Astrocyte (in vitro differentiated cells and primary cell): ENCODE data around the gene STAC2. TPM values are rescaled to one million over a fixed set of nuclear protein-coding genes. Genes with fewer than 3 reads are reported as not detected.

Experiments
- DNase-seq: peaks from one replicate; pipeline ENCODE4 v3.0.0-alpha.2; 2010; ENCODE audit warnings: low read depth
- FAIRE-seq: peaks from 2 replicates; lab custom pipeline; 2011; peaks lifted over from hg19 to GRCh38; lab: Jason Lieb, UNC
- H2AFZ ChIP-seq: 2 replicates; pipeline ENCODE4 v1.6.0; 2012; ENCODE audit warnings: low read depth, low read length, inconsistent platforms
- H3K27ac ChIP-seq: 2 replicates; pipeline ENCODE4 v1.5.1; 2011; ENCODE audit warnings: low read depth, low read length, inconsistent platforms
- H3K27me3 ChIP-seq: 2 replicates; pipeline ENCODE4 v1.6.0; 2011; ENCODE audit warnings: low read length, inconsistent platforms; ENCODE audit not compliant: insufficient read depth
- H3K36me3 ChIP-seq: 2 replicates; pipeline ENCODE4 v1.5.1; 2011; ENCODE audit warnings: low read length, inconsistent platforms; ENCODE audit not compliant: insufficient read depth
- H3K4me1 ChIP-seq: 2 replicates; pipeline ENCODE4 v1.5.1; 2011; ENCODE audit warnings: low read length, inconsistent platforms; ENCODE audit not compliant: insufficient read depth
- H3K4me2 ChIP-seq: 2 replicates; pipeline ENCODE4 v1.6.0; 2012; ENCODE audit warnings: low read length, inconsistent platforms
- H3K4me3 ChIP-seq: 2 replicates; pipeline ENCODE4 v1.5.1; 2011; ENCODE audit warnings: low read depth, mild to moderate bottlenecking, low read length, inconsistent platforms; ENCODE audit not compliant: insufficient read depth
- H3K79me2 ChIP-seq: 2 replicates; pipeline ENCODE4 v1.6.0; 2012; ENCODE audit warnings: mild to moderate bottlenecking, low read length, inconsistent platforms; ENCODE audit not compliant: insufficient read depth
- H3K9ac ChIP-seq: 2 replicates; pipeline ENCODE4 v1.6.0; 2012; ENCODE audit warnings: mild to moderate bottlenecking, low read length, inconsistent platforms
- H3K9me3 ChIP-seq: 2 replicates; pipeline ENCODE4 v1.5.1; 2012; ENCODE audit warnings: low read depth, mild to moderate bottlenecking, low read length, inconsistent platforms; ENCODE audit not compliant: insufficient read depth
- H4K20me1 ChIP-seq: 2 replicates; pipeline ENCODE4 v1.6.0; 2012; ENCODE audit warnings: low read length, inconsistent platforms; ENCODE audit not compliant: insufficient read depth
- H3K27ac Mint-ChIP-seq: one replicate; pipeline ENCODE4 v1.8.0; 2021; ENCODE audit warnings: mild to moderate bottlenecking, mixed read lengths; ENCODE audit not compliant: unreplicated experiment
- H3K27me3 Mint-ChIP-seq: one replicate; pipeline ENCODE4 v1.8.0; 2021; ENCODE audit warnings: low read depth, mixed read lengths; ENCODE audit not compliant: unreplicated experiment
- H3K36me3 Mint-ChIP-seq: one replicate; pipeline ENCODE4 v1.8.0; 2021; ENCODE audit warnings: low read depth, mixed read lengths; ENCODE audit not compliant: unreplicated experiment
- H3K4me1 Mint-ChIP-seq: one replicate; pipeline ENCODE4 v1.8.0; 2021; ENCODE audit warnings: low read depth, mixed read lengths; ENCODE audit not compliant: unreplicated experiment
- H3K4me3 Mint-ChIP-seq: one replicate; pipeline ENCODE4 v1.8.0; 2021; ENCODE audit warnings: mild to moderate bottlenecking, moderate library complexity, mixed read lengths; ENCODE audit not compliant: unreplicated experiment
- H3K9me3 Mint-ChIP-seq: one replicate; pipeline ENCODE4 v1.8.0; 2021; ENCODE audit warnings: mild to moderate bottlenecking, mixed read lengths; ENCODE audit not compliant: unreplicated experiment
- CTCF ChIP-seq: IDR thresholded peaks from 2 replicates; pipeline ENCODE4 v1.5.1; 2011; ENCODE audit warnings: low read depth, mild to moderate bottlenecking, inconsistent platforms, low read length, moderate library complexity; ENCODE audit not compliant: insufficient read depth
- EZH2 ChIP-seq: IDR thresholded peaks from 2 replicates; pipeline ENCODE4 v1.6.1; 2012; ENCODE audit warnings: mild to moderate bottlenecking, low read length, inconsistent platforms; ENCODE audit not compliant: insufficient read depth
- total RNA-seq: library from RNA; stranded (reverse); gene quantifications from 2 replicates; pipeline ENCODE4 v1.2.1, GENCODE V29; 2021

STAC2 gene
- total RNA-seq, 1 donor from 2014 or later = not detected

- DNase-seq (no peak), FAIRE-seq (no peak)
- TF ChIP-seq CTCF (no peak), EZH2 (no peak)
- H3K27ac ChIP-seq = no peak overlapping the region
- H4K20me1 ChIP-seq = no peaks in the 10 kb centered on the region
- H3K36me3 ChIP-seq = no peaks in the 10 kb centered on the region
- H2AFZ ChIP-seq = no peak overlapping the region
- Mint-ChIP-seq H3K27me3 (peaks cover 32% of the 10 kb centered on the region), H3K9me3 (no peaks in the 10 kb centered on the region), H3K4me1 (peaks cover 14% of the 10 kb centered on the region), H3K27ac (no peak overlapping the region), H3K36me3 (no peaks in the 10 kb centered on the region), H3K4me3 (no peak overlapping the region)
- no peak overlapping the region for H3K4me2 ChIP-seq
- no peak overlapping the region for H3K9ac ChIP-seq
- H3K4me3 ChIP-seq = no peak overlapping the region
- H3K4me1 ChIP-seq = peaks cover 18% of the 10 kb centered on the region
- peaks cover 24% of the 10 kb centered on the region for H3K27me3 ChIP-seq
- H3K9me3 ChIP-seq = no peaks in the 10 kb centered on the region
- no peaks in the 10 kb centered on the region for H3K79me2 ChIP-seq
Measured at GRCh38 chr17:39227364-39227919, 1.7 kb upstream of the STAC2 start.

GRCh38 chr17:39225959-39226683 is 376 bp upstream of the STAC2 start:
- H3K36me3 ChIP-seq = no peaks in the 10 kb centered on the region
- Mint-ChIP-seq H3K9me3 (no peaks in the 10 kb centered on the region), H3K36me3 (no peaks in the 10 kb centered on the region), H3K27ac (no peak overlapping the region), H3K27me3 (peaks cover 30% of the 10 kb centered on the region), H3K4me1 (peaks cover 11% of the 10 kb centered on the region), H3K4me3 (peak overlapping the region; percentile 77)
- DNase-seq = no peak
- TF ChIP-seq CTCF = no peak
- TF ChIP-seq EZH2 = no peak
- no peaks in the 10 kb centered on the region for H3K9me3 ChIP-seq
- no peaks in the 10 kb centered on the region for H4K20me1 ChIP-seq
- peak overlapping the region; percentile 44 for H3K4me3 ChIP-seq
- no peak overlapping the region for H2AFZ ChIP-seq
- H3K27ac ChIP-seq = no peak overlapping the region
- H3K9ac ChIP-seq = no peak overlapping the region
- peaks cover 24% of the 10 kb centered on the region for H3K27me3 ChIP-seq
- FAIRE-seq = no peak
- no peaks in the 10 kb centered on the region for H3K79me2 ChIP-seq
- H3K4me1 ChIP-seq = peaks cover 14% of the 10 kb centered on the region
- peak overlapping the region; percentile 84 for H3K4me2 ChIP-seq
